ENCODE results near the gene KAT8.
"Not testable (repeated sequence)": the region's sequence is repeated elsewhere in the genome, so short reads cannot be mapped to it uniquely, and the experiment has no call there.

KAT8 gene

DNA sequence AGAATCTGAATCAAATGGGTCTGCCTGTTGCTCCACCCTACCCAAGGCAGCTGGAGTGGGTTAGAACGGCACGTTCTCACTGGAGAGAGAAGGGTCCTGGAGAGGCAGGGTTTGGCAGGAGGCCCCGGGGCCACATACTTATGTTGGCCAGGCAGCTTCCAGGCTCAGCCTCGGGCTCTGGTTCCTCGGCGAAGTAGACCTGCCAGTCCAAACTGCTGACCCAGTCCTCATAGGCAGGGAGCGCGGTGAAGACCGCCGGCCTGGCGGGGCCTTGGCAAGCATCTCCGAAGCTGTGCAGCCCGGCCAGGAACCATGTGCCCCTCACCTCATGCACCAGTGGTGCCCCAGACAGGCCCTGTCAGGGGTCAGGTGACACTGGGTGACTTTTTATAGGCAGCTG, 33.5 kb upstream of the KAT8 start:
- no peak for DNase-seq (ENCODE audit: low spot score)

DNA sequence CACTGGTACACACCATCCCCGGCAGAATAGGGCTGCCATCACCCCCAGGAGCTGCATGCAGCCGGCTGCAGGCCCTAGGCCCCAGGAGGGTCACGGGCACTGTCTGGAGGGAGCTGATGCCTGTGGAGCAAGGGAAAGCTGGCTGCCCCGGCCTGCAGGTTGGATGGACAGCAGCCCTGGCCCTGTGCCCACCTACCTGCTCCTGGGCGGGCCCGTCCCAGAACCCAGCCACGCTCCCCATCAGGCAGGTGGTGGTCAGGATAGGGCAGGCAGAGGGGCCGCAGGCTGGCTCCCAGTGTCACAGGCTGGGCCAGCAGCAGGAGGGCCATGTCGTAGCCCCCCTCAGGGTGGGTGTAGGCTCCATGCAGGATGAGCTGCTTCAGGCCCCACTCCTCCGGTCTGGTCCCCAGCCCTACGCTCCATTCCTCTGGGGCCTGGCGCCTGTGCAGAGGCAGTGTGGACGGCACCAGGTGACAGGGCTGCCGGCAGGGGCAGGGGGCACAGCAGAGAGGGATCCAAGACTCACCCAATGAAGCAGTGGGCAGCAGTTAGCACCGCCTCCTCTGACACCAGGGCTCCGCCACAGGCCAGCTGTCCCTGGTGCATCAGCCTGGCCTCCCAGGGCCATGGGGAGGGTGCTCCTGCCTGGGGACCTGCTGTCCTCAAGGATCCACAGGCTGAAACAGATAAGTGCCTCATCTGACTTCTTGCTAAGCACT, 32.7 kb upstream of the KAT8 start:
- DNase-seq (ENCODE audit: low spot score), result no peak

DNA sequence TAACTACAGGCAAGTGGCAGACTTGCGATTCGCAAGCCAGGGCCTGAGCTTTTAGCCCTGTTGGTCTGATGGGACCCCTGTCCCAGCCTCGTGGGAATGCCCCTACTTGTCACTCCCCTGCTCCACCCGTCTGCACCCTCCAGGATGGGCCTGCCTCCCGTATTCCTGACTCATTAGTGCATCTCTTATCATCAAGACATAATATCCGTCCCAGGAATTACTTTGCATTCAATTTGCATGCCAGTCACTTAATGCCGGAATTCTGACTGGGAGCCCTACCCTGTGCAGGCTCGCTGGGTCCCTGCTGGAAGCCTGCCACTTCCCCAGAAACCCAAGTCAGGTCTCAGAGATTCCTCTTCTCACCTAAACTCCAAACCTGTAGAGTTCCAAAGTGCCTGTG, 32.1 kb upstream of the KAT8 start:
- DNase-seq (ENCODE audit: low spot score), result no peak

DNA sequence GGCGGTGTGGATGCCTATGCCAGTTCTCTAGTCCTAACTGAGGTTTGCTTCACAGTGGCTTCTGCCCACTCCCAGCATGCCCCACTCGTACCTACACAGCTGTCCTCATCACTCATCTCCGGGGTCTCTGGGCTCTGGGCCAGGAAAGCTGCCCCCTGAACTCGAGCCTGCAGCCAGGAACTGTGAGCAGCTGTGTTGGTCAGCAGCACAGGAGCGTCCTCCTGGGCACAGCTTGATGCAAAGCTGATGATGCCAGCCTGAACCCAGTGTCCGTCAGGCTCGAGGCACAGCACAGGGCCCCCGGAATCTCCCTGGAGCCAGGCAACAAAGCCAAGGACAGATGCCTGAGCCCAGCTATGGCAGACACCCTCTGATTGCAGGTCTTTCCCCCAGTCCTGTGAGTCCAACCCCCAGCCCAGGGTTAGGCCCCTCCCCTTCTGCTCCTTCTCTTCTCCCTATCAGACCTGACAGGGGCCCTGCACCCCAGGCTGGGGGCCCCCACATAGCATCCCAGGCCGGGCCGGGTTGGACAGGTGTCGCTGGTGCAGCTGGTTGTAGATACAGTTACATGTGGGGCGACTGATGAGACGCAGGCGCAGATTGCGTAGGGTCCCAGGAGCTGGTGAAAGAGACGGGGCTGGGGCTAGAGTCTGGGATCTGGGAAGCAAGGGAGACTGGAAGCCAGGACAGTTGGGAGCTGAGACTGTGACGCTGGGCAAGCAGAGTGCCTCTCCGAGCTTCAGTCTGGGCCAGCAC, 31.4 kb upstream of the KAT8 start:
- no peak for DNase-seq (ENCODE audit: low spot score)

DNA sequence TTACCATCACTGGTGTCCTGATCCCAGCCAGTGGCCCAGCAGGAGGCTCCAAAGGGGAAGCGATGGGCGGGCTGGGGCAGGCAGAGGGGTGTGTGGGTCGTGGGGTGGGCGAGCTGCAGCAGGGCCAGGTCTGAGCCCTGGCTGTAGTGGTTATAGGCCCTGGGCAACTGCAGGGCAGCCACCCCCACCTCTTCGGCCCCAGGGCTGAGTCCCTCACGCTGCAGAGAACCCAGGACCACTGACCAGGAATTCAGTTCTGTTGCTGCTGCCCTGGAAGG, 30.9 kb upstream of the KAT8 start:
- no peak for DNase-seq (ENCODE audit: low spot score)

DNA sequence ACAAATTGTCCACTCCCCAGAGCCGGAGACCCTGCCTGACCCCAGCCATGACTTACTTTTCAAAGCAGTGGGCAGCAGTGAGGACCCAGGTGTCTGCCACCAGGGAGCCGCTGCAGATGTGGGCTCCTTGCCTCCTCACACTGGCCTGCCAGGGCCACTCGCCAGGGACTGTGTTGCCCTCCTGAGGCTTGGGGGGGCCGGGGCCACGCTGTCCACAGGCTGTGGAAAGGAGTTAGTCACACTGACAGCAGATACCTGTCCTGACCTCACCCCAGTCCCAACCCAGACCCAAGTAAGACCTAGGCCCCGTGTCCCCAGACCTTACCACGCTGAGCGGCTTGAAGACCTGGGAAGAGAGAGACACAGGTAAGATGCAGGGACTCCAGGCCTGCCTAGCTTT, 30.0 kb upstream of the KAT8 start:
- no peak for DNase-seq (ENCODE audit: low spot score)

DNA sequence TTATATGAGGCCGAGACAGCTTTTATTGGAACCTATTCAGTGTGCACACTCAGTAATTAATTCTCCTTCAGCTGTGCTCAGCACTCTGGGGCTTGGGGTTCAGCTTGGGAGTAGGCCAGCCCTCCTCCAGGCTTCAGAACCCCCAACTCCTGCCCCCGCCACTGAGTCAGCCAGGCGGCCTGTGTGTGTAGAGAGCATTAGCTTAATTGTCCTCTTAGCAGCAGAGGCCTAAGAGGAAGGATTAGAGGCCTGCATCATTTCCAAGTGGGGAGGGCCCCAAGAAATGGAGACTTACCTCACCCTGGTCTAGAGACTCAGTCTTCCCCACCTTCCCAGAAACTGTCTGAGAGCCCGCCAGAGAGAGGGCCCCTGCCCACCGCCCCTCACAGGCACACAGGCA, 29.5 kb upstream of the KAT8 start:
- DNase-seq (ENCODE audit: low spot score), result no peak

DNA sequence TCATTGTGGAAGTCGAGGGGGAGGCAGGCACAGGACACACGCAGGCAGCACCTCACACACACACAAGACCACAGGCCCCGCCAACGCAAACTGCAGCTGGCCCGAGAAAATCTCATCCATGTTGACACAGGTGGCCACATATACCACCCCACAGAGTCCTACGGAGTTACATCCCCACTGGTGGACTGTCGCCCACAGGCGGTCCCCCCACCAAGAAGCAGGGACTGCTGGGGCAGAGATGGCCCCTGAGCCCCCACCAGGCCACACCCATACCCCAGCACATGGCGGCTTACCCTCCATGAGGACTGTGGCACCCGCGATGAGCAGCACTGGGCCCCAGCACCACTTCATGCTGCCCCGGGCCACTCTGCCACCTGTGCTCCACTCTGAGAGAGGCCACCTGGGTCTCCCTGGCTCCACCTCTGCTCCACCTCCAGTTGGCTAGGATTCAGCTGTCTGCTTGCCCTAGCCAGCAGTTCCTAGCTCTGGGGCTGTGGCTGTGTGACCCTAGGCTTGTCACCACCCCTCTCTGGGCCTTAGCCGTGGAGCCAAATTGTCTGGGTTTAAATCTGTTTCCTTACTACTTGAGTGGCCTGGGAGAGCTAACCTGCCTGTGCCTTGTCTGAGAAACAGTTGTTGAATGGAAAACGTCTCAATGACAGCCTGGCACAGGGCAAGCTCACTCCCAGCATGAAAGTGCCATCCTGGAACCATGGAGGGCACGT, 28.8 kb upstream of the KAT8 start, which contains the start of gene PRSS53:
Gene PRSS53, minus strand, starts transcription at position 485 of the 725 bp plus-strand sequence. Its CDS starts 134 bp downstream, at position 351.
- DNase-seq (ENCODE audit: low spot score), result no peak

DNA sequence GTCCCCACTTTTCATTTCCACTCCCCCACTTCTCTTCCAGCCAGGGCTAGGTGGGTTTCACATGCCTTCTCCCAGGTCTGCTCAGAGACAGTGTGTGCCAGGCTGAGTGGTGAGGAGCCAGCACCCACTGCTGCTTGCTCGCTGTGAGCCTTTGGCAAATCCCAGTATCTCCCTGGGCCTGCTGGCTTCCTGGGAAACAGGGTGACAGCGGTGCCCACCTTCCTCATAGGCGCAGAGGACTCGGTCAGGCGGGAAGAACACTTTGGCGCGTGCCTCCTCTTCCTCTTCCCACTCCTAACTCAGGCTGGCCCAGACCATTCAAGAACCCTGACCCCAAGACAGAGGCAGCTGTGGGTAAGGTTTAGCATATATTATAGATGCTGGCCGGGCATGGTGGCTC, 28.3 kb upstream of the KAT8 start:
- no peak for DNase-seq (ENCODE audit: low spot score)

DNA sequence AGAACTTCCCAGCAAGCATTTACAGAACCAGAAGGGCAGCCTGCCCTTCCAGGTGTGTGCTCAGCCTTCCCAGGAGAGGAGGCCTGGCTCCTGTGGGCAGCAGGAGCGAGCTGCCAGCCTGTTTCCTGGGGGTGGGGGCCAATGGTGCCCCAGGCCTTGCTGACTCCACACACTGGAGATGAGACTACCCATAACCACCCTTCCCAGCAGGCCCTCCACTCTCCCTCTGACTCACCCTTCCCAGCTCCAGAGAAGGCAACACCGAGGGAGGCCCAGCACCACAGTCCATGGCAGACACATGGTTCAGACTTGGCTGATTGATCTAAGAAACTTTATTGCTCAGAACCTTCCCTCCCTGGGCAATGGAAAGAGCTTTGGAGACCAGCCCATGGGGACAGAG, 26.9 kb upstream of the KAT8 start:
- DNase-seq (ENCODE audit: low spot score), result no peak

DNA sequence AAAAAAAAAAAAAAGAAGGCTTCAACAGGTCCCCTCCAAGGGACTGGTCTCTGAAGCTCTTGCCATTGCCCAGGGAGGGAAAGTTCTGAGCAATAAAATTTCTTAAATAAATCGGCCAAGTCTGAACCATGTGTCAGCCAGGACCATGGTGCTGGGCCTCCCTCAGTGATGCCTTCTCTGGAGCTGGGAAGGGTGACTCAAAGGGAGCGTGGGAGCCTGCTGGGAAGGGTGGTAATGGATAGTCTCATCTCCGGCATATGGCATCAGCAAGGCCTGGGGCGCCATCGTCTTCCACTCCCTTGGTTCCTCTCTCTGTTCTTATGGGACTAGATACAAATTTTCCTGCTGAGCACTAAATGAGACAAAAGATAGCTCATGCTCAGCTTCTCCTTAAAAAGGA, 25.1 kb upstream of the KAT8 start:
- no peak for DNase-seq (ENCODE audit: low spot score)

DNA sequence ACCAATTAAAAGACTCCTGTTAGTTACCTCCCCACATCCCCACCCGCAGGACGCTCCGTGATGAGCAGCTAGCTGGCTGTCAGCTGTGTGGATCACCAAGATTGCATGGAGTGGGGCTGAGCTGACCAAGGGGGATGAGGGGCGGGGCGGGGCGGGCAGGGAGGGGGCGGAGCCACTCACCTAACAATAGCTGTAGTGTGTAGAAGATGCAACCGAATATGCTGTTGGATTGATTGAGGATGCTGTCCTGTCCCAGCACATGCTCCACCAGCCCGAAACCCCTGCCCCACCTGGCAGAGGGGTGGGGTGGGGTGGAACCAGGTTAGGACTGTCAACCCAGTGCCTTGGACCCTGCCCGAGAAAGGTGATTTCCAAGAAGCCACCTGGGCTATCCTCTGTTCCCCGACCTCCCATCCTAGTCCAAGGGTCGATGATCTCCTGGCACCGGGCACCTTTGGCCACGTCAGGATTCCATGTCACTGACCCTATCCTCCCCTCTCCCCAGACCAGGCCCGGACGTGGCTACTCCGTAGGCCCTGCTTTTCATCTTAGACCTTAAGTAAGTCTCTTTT, 24.2 kb upstream of the KAT8 start:
- peak; percentile 36 for DNase-seq (ENCODE audit: low spot score)

DNA sequence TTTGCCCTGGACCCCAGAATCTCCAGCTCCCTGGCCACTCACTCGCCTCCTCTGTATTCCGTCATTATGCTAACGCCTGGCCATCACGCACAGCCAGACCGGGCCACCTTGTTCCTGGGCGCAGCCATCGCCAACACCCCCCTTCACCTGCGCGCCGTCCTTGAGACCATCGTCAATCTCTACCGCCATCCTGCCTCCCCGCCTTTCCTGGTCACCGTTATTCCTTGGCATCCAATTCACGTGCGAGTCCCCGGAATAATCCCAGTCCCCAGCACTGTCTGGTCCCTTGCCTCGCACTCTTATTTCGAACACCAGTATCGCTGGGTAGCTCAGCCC, 23.4 kb upstream of the KAT8 start:
- no peak for DNase-seq (ENCODE audit: low spot score)

DNA sequence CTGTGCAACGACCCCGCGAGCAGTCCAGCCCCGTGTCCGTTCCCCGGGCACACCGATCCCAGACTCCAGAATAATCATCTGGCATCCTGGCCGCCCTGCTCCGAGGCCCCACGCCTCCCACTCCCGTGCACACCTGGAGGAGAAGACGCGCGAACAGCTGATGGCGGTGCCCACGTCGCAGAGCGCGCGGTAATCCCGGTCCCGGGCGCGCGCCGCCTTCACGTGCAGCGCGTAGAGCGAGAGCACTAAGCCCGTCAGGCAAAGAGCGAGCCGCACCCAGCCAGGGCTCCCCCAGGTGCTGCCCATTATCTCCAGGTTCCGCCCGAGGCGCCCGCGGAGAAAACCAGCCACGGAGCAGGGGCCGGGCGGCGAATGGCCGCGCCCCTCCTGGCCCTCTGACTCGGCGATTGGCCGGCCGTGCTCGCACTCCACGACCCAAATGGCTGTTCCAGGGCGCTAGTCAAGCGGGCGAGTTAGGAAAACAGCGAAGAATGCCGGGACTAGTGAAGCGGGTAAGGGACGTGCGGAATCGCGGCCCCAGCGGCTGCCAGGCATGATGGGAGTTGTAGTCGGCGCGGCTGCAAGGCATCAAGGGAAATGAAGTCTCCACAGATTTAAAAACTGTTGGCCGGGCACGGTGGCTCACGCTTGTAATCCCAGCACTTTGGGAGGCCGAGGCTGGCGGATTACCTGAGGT, 22.9 kb upstream of the KAT8 start, which contains the start of gene VKORC1:
Gene VKORC1, minus strand, starts transcription at position 374 of the 697 bp plus-strand sequence. Its CDS starts 68 bp downstream, at position 306.
- DNase-seq (ENCODE audit: low spot score), result peak; percentile 94

DNA sequence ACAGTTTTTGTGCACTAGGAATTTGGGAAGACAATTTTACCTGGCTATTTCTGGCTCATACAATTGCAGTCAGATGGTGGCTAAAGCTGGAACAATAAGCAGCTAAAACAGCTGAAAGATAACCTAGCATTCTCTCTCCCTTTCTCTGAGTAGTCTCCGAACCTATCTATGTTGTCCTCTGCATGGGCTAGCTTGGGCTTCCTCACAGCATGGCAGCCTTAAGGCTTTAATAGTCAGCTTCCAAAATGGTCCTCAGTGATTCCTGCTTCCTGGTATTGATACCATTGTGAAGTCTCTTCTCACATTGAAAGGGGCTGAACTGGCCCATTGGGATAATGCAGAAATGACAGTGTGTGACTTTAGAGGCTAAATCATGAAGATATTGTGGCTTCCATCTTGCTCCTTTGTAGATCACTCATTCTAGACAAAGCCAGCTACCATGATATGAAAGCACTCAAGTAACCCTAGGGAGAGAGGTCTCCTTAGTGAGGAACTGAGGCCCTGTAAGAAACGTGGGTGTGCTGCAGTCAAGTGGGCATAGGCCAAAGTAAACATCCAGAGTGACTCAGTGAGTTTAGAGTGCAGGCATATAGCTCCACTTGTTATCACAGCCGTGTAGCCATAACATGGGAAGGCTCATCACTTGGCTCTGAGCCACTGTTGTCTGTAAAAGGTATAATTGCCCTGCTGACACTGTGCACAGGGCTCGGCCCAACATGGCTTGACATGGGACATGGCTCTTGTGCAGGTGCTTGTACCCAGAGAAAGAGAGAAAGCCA, 17.4 kb upstream of the KAT8 start:
- DNase-seq (ENCODE audit: low spot score), result no peak

DNA sequence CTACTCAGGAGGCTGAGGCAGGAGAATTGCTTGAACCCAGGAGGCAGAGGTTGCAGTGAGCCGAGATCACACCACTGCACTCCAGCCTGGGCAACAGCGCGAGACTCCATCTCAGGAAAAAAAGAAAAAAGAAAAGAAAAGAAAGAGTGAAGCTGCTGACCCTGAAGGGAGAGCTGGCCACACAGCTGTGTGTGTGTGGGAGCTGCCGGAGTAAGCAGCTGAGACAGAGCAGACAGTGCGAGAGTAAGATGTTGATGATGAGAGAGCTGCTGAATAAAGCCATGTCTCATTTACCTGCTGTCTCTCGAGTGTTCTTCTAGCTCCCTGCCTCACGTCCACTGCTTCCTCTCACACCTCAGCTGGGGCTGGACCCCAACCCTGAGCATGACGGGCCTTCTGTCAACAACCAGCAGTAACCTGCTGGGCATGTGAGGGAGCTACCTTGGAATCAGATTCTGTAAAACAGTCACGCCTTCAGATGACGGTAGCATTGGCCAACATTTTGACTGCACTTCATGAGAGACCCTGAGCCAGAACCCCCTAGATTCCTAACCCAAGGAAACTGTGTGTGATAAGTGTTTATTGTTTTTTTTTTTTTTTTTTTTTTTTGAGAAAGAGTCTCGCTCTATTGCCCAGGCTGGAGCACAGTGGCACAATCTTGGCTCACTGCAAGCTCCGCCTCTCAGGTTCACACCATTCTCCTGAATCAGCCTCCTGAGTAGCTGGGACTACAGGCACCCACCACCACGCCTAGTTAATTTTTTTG, 16.4 kb upstream of the KAT8 start:
- DNase-seq (ENCODE audit: low spot score), result not testable (repeated sequence)

DNA sequence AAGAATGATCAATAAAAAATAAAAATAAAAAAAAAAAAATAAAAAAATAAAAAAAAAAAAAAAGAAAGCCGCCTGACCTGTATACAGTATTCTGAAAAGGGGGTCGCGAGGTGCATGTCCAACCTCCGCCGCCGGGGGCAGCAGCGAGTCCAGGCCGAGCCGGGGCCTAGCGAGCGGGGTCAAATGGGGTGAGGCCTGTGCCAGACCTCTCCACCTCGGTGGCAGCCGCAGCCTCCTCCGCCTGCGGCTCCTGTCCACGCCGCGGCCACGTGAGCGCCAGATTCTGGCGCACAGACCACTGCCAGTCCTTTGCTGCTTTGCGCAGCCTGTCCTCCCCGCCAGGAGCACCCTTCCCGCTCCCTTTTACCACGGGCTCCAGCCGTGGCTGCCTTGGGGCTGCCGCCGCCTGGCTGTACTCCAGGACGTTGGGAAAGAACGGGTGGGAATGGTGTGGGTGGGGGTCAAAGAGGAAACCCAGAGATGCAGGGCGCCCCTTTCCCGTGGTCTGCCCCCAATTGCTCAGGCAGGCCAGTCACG, 11.7 kb upstream of the KAT8 start:
- DNase-seq (ENCODE audit: low spot score), result peak; percentile 85

DNA sequence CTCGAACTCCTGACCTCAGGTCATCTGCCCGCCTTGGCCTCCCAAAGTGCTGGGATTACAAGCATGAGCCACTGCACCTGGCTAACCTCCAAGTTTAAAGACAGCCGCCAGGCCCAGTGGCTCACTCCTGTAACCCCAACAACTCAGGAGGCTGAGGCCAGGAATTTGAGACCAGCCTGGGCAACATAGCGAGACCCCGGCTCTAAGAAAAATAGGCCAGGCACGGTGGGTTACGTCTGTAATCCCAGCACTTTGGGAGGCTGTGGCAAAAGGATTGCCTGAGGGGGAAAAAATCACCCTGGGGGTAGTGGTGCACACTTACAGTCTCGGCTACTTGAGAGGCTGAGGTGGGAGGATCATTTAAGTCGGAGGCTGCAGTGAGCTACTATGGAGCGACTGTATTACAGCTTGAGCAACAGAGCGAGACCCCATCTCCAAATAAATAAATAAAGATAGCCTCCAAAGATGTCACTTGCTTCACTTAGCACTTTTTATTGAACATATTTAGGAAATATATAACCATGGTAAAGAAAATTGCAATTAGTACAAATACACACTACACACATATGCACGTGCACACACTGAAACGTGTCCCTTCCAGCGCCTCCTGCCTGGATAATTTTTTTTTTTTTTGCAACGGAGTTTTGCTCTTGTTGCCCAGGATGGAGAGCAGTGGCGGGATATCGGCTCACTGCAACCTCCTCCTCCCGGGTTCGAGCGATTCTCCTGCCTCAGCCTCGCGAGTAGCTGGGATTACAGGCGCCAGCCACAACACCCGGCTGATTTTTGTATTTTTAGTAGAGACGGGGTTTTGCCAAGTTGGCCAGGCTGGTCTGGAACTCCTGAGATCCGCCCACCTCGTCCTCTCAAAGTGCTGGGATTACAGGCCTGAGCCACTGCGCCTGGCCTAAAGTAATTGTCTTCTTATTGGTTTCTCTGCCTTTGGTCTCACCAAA, 10.7 kb upstream of the KAT8 start:
- DNase-seq (ENCODE audit: low spot score), result no peak

DNA sequence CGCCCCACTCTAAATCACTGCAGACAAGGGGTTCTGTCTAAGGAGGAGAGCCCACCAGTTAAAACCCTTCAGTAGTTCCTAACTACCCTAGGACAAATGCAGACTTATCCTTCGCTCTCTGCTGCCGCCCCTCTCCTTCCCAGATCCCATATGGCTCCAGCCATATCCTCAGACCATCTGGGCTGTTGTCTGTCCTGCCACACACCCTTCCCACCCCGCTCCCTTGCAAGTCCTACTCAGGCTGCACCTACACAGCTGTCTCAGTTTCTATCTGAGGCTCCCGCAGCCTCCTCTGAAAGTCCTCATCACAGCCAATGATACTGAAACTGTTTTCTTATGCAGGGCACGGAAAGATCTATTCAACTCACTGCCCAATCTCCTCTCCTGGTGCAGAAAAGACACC, 10.0 kb upstream of the KAT8 start:
- DNase-seq (ENCODE audit: low spot score), result peak; percentile 38
